ENCODE measurements around the gene ACTG2. TPM values are rescaled to one million over a fixed set of nuclear protein-coding genes. Genes with fewer than 3 reads are reported as not detected.

Gene ACTG2
- total RNA-seq, 1 donor from 2014 or later = not detected

DNA sequence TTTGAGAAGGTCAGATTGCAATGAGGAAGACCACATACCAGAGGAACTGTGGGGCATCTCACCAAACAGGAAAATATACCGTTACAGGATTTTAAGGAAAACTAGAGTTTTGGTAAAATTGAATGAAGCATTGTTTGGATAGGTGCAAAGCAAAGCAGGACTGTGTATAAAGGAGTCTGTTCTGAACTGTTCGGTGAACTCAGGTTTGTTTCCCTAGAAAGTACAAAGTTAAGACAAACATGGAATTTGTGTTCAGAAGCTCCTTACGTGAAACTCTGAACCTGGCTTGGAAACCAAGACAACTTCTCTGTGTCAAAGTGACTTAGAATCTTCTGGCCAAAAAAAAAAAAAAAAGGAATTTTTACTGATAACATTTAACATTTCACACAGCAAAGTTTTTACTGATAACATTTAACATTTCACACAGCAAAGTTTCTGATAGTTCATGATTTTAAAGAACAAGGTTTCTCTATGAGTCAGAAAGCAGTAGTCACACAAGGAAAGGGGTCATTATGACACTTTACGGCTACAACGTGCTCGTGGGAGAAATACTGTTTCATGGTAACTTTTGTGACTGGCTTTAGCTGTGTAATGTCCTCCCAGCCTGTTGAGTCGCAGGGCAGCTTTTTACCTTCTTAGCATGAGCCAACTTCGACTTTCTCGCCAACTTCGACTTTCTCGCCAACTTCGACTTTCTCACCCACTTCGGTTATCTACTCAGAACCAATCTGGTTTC lies 70.7 kb downstream of the ACTG2 start:
- no peak for DNase-seq (ENCODE audit: low read depth in 2 of 2)

DNA sequence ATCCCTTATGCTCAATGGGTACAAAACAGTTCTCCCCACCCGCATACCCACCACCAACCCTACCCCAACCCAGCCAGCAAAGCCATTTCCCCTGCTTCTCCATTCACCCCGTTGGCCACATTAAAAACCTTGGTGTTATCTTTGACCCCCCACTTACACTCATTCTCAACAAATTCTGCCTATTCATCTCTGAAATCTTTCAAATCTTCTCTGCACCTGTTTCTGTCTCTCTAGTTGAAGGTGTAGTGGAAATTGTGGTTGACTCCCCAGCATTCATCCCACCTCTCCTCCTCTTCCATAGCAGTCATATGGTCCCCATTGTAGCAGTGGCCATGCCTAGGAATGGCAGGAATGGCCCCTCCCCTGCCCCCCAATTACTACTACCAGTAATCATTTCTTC lies 71.4 kb downstream of the ACTG2 start:
- no peak for DNase-seq (ENCODE audit: low read depth in 2 of 2)

DNA sequence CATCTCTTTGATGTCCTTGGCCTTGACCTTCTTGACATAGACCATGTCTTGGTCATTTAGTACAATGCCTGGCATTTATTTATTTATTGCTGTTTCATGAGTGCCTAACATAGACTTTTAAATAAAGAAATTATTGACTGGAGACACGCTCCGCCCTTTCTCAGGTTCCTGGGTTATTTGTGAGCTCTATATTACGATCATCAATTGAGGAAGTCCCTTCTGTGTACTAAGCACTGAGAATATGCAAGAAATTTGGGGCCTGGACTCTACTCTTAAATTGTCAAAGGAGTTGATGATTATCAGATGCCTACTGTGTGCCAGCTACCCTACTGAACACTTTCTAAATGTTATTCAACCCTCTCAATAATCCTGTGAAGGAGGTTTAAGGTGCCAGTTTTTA lies 72.2 kb downstream of the ACTG2 start:
- no peak for DNase-seq (ENCODE audit: low read depth in 2 of 2)

DNA sequence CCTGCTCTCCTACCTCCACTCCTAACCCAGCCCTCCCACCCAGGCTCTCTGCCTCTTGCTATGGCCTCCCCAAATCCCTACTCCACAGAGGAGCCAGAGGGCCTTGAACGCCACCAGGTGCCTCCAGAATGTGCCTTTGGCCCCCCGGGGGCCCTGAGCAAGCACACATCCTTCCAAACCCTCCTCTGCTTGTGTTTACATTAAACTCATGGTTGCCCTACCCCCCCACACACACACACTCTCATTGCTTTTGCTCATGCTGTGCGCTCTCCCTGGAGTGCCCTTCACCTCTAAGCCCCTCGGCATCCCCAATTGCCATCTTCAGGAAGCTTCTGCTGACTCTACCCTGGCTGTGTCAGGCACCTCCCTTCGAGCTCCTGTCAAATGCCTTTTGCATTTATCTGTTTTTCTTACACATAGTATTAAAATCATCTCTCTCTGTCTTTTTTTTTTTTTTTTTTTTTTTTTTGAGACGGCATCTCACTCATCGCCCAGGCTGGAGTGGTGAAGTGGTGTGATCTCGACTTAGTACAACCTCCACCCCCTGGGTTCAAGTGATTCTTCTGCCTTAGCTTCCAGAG lies 75.6 kb downstream of the ACTG2 start:
- DNase-seq (ENCODE audit: low read depth in 2 of 2) = no peak

DNA sequence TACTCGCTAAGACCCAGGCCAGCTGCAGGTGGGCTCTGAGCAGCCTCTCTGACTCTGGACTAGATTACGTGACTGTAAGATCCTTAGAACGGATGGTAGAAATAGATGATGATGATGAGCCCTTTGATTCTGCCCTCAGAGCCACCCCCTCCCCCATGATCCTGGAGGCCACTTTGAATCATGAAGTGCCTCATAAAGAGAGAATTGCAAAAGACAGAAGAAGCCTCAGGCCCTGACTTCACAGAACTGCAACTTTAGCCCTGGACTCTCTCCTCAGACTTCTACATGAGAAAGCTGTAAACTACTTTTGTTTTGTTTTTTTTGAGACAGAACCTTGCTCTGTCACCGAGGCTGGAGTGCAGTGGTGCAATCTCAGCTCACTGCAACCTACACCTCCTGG lies 76.5 kb downstream of the ACTG2 start:
- no peak for DNase-seq (ENCODE audit: low read depth in 2 of 2)

Other genes starting within 250 kb of the ACTG2 start
- gene TPRKB, start 155.7 kb upstream of the ACTG2 start, total RNA-seq = 20.4 and 30.3 TPM in 2 replicates
- gene DUSP11, start 112.9 kb upstream of the ACTG2 start, total RNA-seq = 16.6 and 19.8 TPM in 2 replicates
- not detected in 2 replicates for gene C2orf78, start 108.8 kb upstream of the ACTG2 start, total RNA-seq
- 8.9 and 13.3 TPM in 2 replicates for gene STAMBP, start 64.0 kb upstream of the ACTG2 start, total RNA-seq
- 33.7 and 40.5 TPM in 2 replicates for gene DGUOK, start 33.9 kb downstream of the ACTG2 start, total RNA-seq
- gene TET3, start 91.9 kb downstream of the ACTG2 start, total RNA-seq = 3.1 and 4.0 TPM in 2 replicates

Data from lung microvascular endothelial cell (primary cell).